Stimulated activated CD4-positive, alpha-beta T cell treated with anti-CD3 and anti-CD28 coated beads, TNF-alpha, amount 100 ng/mL, for 4 hours (primary cell): ENCODE measurements around the gene PROP1.
"Not testable (repeated sequence)": the region's sequence is repeated elsewhere in the genome, so short reads cannot be mapped to it uniquely, and the experiment has no call there.

Experiments used
- DNase-seq, 3 experiments: peaks; one replicate each; pipeline ENCODE4 v3.0.0-alpha.2; 2020; ENCODE audit warnings: low read depth in 3 of 3

Gene PROP1

DNA sequence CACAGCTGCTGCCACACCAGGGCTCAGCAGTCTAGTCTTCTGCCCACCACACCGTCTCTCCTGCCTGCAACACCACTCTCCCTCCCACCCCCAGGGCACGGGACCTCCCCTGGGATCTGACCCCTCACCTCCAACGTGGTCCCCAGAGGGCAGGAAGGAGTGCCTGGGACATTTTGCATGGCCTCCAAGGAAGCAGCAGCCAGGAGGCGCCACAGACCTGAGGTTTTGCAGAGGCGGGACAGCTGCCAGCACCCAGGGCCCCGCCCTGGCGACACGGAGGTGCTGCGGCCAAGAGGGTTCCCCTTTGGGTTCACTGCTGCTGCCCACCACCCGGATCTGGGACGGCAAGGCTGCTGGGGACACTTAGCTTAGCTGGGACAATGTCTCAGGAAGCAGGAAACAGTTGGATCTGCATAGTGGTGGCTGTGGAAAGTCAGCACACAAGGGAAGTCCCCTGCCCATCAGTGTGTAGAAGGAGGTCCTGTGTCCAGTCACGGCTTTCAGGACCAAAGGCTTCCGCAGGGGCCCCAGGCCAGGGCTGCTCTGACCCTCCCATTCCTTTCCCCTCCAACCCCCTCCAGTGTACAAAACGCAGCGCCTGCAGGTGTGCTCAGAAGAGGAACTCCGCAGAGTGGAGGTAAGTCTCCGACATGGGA is 13.8 kb downstream of the PROP1 start:
- no peak for DNase-seq

GRCh38 chr5:177981296-177982071 is 14.6 kb downstream of the PROP1 start:
- no peak for DNase-seq

- no peak for DNase-seq
Observed at GRCh38 chr5:177980743-177981151, 15.3 kb downstream of the PROP1 start.

- not testable (repeated sequence) for DNase-seq
Observed at GRCh38 chr5:177977600-177977999, 18.4 kb downstream of the PROP1 start.

- no peak for DNase-seq
Observed at GRCh38 chr5:177973066-177973635, 22.9 kb downstream of the PROP1 start.

GRCh38 chr5:177972613-177973012 is 23.4 kb downstream of the PROP1 start:
- no peak for DNase-seq

GRCh38 chr5:177972014-177972413 is 24.0 kb downstream of the PROP1 start:
- DNase-seq = not testable (repeated sequence)

DNA sequence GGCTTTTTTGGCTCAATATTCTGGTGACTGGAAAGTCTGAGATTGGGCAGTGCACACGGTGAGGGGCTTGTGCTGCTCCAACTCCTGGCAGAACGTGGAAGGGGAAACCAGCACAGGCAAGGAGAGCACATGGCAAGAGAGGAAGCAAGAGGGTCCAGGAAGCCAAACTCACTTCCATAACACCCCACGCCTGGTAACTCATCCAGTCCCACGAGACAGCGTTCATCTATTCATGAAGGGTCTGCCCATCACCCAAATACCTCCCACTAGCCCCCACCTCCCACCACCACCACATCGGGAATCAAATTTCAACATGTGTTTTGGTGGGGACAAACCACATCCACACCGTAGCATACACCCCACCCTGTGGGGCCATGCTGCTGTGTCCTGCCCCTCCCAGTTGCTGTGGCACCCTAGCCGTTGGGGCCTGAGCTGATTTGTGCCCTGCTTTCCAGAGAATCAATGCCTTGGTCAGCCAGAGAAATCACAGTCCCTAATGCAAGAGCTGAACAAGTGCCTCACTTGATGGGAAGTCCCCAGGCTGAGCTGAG is 27.3 kb downstream of the PROP1 start:
- no peak for DNase-seq

DNA sequence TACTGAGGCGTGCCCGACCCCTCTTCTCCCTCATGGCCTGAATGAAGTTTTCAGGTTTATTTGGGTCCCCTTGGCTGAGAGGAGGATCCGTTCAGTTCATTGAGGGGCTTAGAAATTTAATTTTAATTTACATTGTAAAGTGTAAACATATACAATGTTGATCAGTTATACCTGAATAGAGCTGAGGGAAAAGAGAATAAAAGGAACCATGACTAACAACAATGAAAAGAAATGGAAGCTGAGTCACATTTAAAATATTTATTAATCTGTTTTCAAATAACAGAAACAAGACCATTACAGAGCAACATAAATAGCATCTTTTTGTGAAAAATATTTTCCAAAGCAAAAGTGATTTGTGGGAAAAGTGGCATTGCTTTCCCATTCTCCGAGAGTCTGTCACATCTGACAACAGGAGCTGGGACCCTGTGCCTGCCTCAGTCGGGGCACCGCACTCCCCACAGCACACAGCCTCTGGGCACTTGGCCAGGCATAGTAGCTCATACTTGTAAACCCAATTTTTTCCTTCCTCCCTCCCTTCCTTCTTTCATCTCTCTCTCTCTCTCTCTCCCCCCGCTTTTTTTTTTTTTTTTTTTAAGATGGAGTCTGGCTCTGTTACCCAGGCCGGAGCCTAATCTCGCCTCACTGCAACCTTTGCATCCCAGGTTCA is 28.7 kb downstream of the PROP1 start:
- no peak for DNase-seq

GRCh38 chr5:177966839-177967166 is 29.2 kb downstream of the PROP1 start:
- no peak for DNase-seq

DNA sequence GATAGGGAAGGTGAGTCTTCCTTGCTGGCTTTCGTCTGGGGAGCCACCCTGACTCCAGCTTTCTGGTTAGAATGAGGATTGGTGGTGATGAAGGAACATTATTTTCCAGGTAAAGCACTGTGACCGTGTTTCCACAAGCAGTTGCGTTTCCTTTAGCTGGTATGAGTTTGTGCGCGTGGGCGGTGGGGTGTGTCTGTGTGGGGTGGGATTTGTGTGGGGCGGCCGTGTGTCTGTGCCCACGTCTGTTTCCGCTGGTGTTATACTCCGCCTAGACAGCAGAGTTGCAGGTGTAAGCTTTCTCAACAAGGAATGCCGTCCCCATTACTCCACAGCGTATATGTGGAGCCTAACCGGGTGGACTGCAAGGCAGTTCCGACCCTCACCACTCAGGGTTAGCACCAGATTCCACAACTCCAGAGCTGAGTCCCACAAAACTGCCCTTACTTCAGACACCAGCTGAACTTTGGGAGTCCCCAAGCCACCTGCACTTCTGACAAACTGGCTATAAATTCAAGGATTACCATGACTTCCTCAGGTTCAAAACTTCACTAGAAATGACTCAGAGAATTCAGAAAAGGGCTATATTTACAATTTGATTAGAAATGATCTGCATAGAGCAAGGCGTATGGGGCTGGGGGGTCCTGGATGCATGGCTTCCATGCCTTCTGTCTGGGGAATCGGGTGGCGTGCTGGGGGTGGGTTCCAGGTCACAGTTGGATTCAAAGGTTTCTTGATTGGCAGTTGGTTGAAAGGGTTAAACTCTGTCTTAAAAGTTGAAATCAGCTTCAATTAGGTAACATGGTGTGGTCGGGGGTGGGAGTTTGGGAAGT is 29.8 kb downstream of the PROP1 start:
- DNase-seq = peak in 2 of 3 experiments; percentile 4 to 11

GRCh38 chr5:177964471-177964870 is 31.6 kb downstream of the PROP1 start:
- no peak for DNase-seq

DNA sequence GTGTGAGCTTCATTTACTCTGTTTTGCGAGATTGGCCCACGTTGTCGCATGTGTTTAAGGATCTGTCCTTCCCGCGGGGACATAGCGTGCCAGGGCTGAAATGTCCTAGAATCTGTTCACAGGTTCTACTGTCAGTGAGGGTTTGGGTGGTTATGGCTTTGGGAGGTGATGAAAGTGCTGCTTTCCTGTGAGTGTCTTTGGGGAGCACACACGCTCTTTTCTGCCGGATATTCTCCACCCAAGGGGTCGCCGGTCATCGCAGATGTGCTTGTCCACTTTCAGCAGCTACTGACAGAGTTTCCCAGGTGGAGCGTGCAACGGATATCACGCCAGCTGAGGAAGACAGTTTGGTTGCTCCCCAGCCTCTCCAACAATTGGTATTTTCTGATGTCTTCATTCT is 32.1 kb downstream of the PROP1 start:
- no peak for DNase-seq

GRCh38 chr5:177959315-177959714 is 36.7 kb downstream of the PROP1 start:
- DNase-seq = no peak

- DNase-seq = no peak
Observed at GRCh38 chr5:177958696-177959095, 37.3 kb downstream of the PROP1 start.

- no peak for DNase-seq
Observed at GRCh38 chr5:177957241-177957640, 38.8 kb downstream of the PROP1 start.

DNA sequence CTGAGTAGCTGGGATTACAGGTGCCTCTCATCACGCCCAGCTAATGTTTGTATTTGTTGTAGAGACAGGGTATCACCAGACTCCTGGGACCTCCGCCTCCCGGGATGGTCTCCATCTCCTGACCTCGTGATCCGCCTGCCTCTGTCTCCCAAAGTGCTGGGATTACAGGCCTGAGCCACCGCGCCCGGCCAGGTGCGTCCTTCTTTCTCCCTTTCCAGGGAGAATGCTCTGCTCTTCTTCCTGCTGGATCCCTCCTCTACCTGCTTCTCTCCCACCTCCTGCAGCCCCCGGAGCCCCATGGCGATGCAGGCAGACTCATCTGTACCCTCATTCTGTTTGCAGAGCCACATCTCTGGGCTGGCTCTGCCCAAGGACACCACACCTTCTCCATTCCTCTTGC is 42.9 kb downstream of the PROP1 start:
- not testable (repeated sequence) for DNase-seq

DNA sequence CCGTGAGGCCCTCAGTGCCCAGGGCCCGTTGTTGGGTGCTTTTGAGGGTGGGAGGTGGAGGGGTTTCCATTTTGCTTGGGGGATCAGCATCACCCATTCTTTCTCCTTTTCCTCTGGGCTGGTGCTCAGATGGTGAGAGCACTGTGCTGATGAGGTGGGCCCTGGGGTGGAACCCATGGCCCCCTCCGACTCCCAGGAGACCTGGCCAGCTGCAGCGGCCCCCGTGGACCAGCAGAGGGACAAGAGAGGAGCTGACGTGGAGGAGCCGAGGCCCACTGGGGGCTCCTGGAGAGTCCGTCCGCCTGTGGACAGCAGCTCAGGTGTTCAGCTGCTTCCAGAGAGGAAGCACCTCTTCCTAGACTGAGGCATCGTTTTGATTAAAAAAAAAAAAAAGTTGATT is 46.4 kb downstream of the PROP1 start:
- DNase-seq = not testable (repeated sequence)

GRCh38 chr5:177949065-177949464 is 47.0 kb downstream of the PROP1 start:
- DNase-seq = not testable (repeated sequence)

- DNase-seq = not testable (repeated sequence)
Observed at GRCh38 chr5:177947912-177948311, 48.1 kb downstream of the PROP1 start.

DNA sequence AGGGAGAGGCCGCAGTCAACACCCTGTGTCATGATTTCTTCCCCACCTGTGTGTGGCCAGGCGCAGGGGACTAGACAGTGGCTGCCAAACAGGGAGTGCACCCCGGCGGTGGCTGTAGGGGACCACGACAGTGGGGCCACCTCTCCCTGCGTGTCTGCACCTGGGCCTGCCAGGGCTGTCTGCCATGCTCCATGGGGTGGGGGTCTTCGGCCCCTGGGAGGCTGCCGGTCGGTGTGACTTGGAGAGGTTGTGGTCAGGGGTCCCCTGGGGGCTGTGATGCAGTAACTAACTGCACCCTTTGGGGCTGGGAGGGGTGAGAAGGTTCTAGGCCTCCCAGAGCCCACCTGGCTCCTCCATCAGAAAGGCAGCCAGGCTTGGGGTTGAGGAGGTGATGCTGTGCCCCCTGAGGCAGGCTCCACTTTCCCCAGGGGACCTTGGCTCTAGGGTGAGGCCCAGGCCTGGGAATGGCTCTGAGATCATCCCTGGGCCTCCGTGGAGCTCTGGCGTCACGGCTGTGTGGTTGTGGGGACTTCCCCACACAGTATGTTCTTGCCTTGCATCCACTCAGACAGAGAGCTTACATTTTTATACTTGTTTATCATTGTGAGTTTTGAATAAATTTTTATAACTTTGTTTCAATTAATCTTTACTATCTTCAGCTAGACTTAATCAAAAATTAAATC is 50.3 kb downstream of the PROP1 start:
- DNase-seq = not testable (repeated sequence)
